IMR-90 (cell line): ENCODE data around the gene HIRA. TPM values are rescaled to one million over a fixed set of nuclear protein-coding genes. Genes with fewer than 3 reads are reported as not detected.

Experiments
- ATAC-seq: fragments of 200-7000 bp; cut with Tn5 transposase; 2 replicates; pipeline ENCODE4 v1.9.1; 2020; ENCODE audit warnings: low read depth, mild to moderate bottlenecking, moderate library complexity
- BruUV-seq: library from RNA; stranded (reverse); fragments of 400-500 nt; replicated peaks from 2 replicates; lab custom pipeline; 2021; lab: Mats Ljungman, UMichigan
- CTCF ChIA-PET: fragments of 300-600 bp; formaldehyde crosslinking; extraction: SDS; loops from one replicate; lab custom pipeline; 2021; ENCODE audit warnings: antibody characterized with exemption; lab: Yijun Ruan, JAX
- POLR2A ChIA-PET: fragments of 300-600 bp; sonication (Branson Sonifier 250); formaldehyde crosslinking; loops from one replicate; lab custom pipeline; 2022; ENCODE audit warnings: antibody characterized with exemption; ENCODE audit not compliant: unreplicated experiment; lab: Charles Lee
- DNase-seq: peaks from one replicate; pipeline ENCODE4 v3.0.0; 2013
- H2AFZ ChIP-seq: replicated peaks from 2 replicates; pipeline ENCODE3; 2013; ENCODE audit warnings: low read length, mild to moderate bottlenecking; ENCODE audit not compliant: poor library complexity
- H2AK5ac ChIP-seq: 2 replicates; pipeline ENCODE4 v1.6.1; 2013; ENCODE audit warnings: low read depth, low read length, inconsistent platforms
- H2AK9ac ChIP-seq: replicated peaks from 2 replicates; pipeline ENCODE3; 2013; ENCODE audit warnings: mild to moderate bottlenecking, low read depth, low read length, moderate library complexity; ENCODE audit not compliant: poor library complexity
- H2BK120ac ChIP-seq: 2 replicates; pipeline ENCODE4 v1.6.1; 2013; ENCODE audit warnings: low read depth, low read length, inconsistent platforms
- H2BK15ac ChIP-seq: 3 replicates; pipeline ENCODE4 v1.6.1; 2013; ENCODE audit warnings: low read depth, low read length, inconsistent platforms
- H2BK20ac ChIP-seq: 2 replicates; pipeline ENCODE4 v1.6.1; 2013; ENCODE audit warnings: low read depth, mild to moderate bottlenecking, inconsistent platforms, low read length, moderate library complexity
- H2BK5ac ChIP-seq: 2 replicates; pipeline ENCODE4 v1.6.1; 2013; ENCODE audit warnings: mild to moderate bottlenecking, low read depth, low read length, inconsistent platforms; ENCODE audit not compliant: poor library complexity, severe bottlenecking
- H3K14ac ChIP-seq: replicated peaks from 2 replicates; pipeline ENCODE4 v1.6.1; 2013; ENCODE audit warnings: low read depth, low read length, inconsistent platforms
- H3K18ac ChIP-seq: 2 replicates; pipeline ENCODE4 v1.6.1; 2013; ENCODE audit warnings: low read depth, low read length, control low read depth
- H3K23ac ChIP-seq: 2 replicates; pipeline ENCODE4 v1.6.1; 2013; ENCODE audit warnings: low read depth, low read length, inconsistent platforms
- H3K27ac ChIP-seq: 2 replicates; pipeline ENCODE4 v1.5.1; 2013; ENCODE audit warnings: mild to moderate bottlenecking, control low read depth, low read length; ENCODE audit not compliant: insufficient read depth
- H3K27me3 ChIP-seq: 2 replicates; pipeline ENCODE4 v1.6.1; 2013; ENCODE audit warnings: low read length; ENCODE audit not compliant: control insufficient read depth, insufficient read depth
- H3K36me3 ChIP-seq: 2 replicates; pipeline ENCODE4 v1.6.1; 2013; ENCODE audit warnings: low read length, mixed read lengths; ENCODE audit not compliant: control insufficient read depth, insufficient read depth
- H3K4ac ChIP-seq: 2 replicates; pipeline ENCODE4 v1.6.1; 2013; ENCODE audit warnings: low read depth, low read length, inconsistent platforms
- H3K4me1 ChIP-seq: 2 replicates; pipeline ENCODE4 v1.6.1; 2013; ENCODE audit warnings: low read length, mixed read lengths; ENCODE audit not compliant: control insufficient read depth, insufficient read depth
- H3K4me2 ChIP-seq: 2 replicates; pipeline ENCODE4 v1.6.1; 2013; ENCODE audit warnings: low read depth, mild to moderate bottlenecking, control low read depth, low read length, moderate library complexity
- H3K4me3 ChIP-seq: 2 replicates; pipeline ENCODE4 v1.5.1; 2013; ENCODE audit warnings: low read depth, mild to moderate bottlenecking, control low read depth, low read length, moderate library complexity; ENCODE audit not compliant: insufficient read depth
- H3K56ac ChIP-seq: 2 replicates; pipeline ENCODE4 v1.6.1; 2013; ENCODE audit warnings: low read length, inconsistent platforms; ENCODE audit not compliant: insufficient read depth; ENCODE audit errors: extremely low read depth
- H3K79me1 ChIP-seq, 2 experiments: 2 replicates each; pipeline ENCODE4 v1.6.1; 2013; ENCODE audit warnings: low read length in 2 of 2, inconsistent platforms in 1 of 2, low read depth in 1 of 2
- H3K9ac ChIP-seq: 2 replicates; pipeline ENCODE4 v1.6.1; 2013; ENCODE audit warnings: low read depth, low read length, control low read depth
- H3K9me1 ChIP-seq: 2 replicates; pipeline ENCODE4 v1.6.1; 2013; ENCODE audit warnings: low read length, inconsistent platforms; ENCODE audit not compliant: insufficient read depth
- H3K9me3 ChIP-seq: 2 replicates; pipeline ENCODE4 v1.6.1; 2013; ENCODE audit warnings: low read length; ENCODE audit not compliant: control insufficient read depth, insufficient read depth
- H4K20me1 ChIP-seq: 2 replicates; pipeline ENCODE4 v1.6.1; 2013; ENCODE audit warnings: low read length, inconsistent platforms; ENCODE audit not compliant: insufficient read depth
- H4K5ac ChIP-seq: 2 replicates; pipeline ENCODE4 v1.6.1; 2013; ENCODE audit warnings: mild to moderate bottlenecking, low read depth, low read length, control low read depth
- H4K8ac ChIP-seq, 2 experiments: 2 replicates each; pipeline ENCODE4 v1.6.1; 2013; ENCODE audit warnings: low read depth in 2 of 2, low read length in 2 of 2, control low read depth in 1 of 2, inconsistent platforms in 1 of 2
- H4K91ac ChIP-seq: 2 replicates; pipeline ENCODE4 v1.6.1; 2013; ENCODE audit warnings: low read depth, low read length, inconsistent platforms; ENCODE audit not compliant: insufficient read depth
- BHLHE40 ChIP-seq: fragments of 150-350 bp; IDR thresholded peaks from 2 replicates; pipeline ENCODE4 v1.6.1; 2016; ENCODE audit warnings: mild to moderate bottlenecking, low read depth, low read length
- CTCF ChIP-seq: conservative IDR thresholded peaks from 2 replicates; pipeline ENCODE4 v1.5.1; 2012; ENCODE audit warnings: mild to moderate bottlenecking, low read depth, low read length, improper control_type of control experiment
- FOS ChIP-seq: fragments of 150-350 bp; IDR thresholded peaks from 2 replicates; pipeline ENCODE4 v1.6.1; 2016; ENCODE audit warnings: low read depth, low read length
- MAZ ChIP-seq: IDR thresholded peaks from 2 replicates; pipeline ENCODE4 v1.6.1; 2012; ENCODE audit warnings: low read depth, mild to moderate bottlenecking, low read length, improper control_type of control experiment, moderate library complexity, borderline replicate concordance
- MXI1 ChIP-seq: IDR thresholded peaks from 2 replicates; pipeline ENCODE4 v1.6.1; 2012; ENCODE audit warnings: low read depth, mild to moderate bottlenecking, low read length, moderate library complexity, borderline replicate concordance
- RAD21 ChIP-seq: IDR thresholded peaks from 2 replicates; pipeline ENCODE4 v1.6.1; 2012; ENCODE audit warnings: low read length, improper control_type of control experiment
- RCOR1 ChIP-seq: IDR thresholded peaks from 2 replicates; pipeline ENCODE4 v1.6.1; 2012; ENCODE audit warnings: mild to moderate bottlenecking, low read length, improper control_type of control experiment; ENCODE audit not compliant: insufficient replicate concordance
- RFX5 ChIP-seq: IDR thresholded peaks from 2 replicates; pipeline ENCODE4 v1.8.0; 2012; ENCODE audit warnings: low read depth, mild to moderate bottlenecking, low read length, moderate library complexity
- SMC3 ChIP-seq: fragments of 150-350 bp; IDR thresholded peaks from 2 replicates; pipeline ENCODE4 v1.6.1; 2016; ENCODE audit warnings: low read depth, mild to moderate bottlenecking, antibody characterized with exemption, low read length, moderate library complexity
- WGBS, 2 experiments: methylation state at CpG; one replicate each; pipeline versions ENCODE4 v1.1.5 to v1.1.7; 2013; ENCODE audit warnings: missing lambda C conversion rate in 2 of 2; ENCODE audit not compliant: insufficient read length in 1 of 2; ENCODE audit errors: extremely low coverage in 2 of 2; 5-methylcytosine and 5-hydroxymethylcytosine counted together
- dilution Hi-C: fragments of 300-500 bp; cut with HindIII; formaldehyde crosslinking; loops from one replicate; pipeline ENCODE4 v1.14.3; 2018; ENCODE audit warnings: low sequenced_read_pairs; ENCODE audit not compliant: unreplicated experiment
- in situ Hi-C: fragments of 300-500 bp; cut with MboI; formaldehyde crosslinking; loops from 3 replicates; pipeline ENCODE4 v1.14.3; 2019; ENCODE audit warnings: low sequenced_read_pairs, inconsistent platforms, mixed read lengths
- intact Hi-C: fragments of 100-400 bp; cut with micrococcal nuclease; formaldehyde crosslinking; loops from 2 replicates; pipeline ENCODE4 v1.10.0; 2022
- polyA plus RNA-seq, 3 experiments: library from polyadenylated mRNA; depleted of rRNA; stranded (reverse); fragments of >200 nt; gene quantifications; 2 replicates each; pipeline ENCODE4 v1.2.3, GENCODE V29; 2012; ENCODE audit warnings: low replicate concordance in 1 of 3
- total RNA-seq: library from RNA; depleted of rRNA; stranded (reverse); fragments of >200 nt; gene quantifications from 2 replicates; pipeline ENCODE4 v1.2.3, GENCODE V29; 2012

HIRA gene
- total and polyA plus RNA-seq, 2 of the 4 experiments (the other 2 are of a cell fraction) = 14.5 to 24.2 TPM

DNA sequence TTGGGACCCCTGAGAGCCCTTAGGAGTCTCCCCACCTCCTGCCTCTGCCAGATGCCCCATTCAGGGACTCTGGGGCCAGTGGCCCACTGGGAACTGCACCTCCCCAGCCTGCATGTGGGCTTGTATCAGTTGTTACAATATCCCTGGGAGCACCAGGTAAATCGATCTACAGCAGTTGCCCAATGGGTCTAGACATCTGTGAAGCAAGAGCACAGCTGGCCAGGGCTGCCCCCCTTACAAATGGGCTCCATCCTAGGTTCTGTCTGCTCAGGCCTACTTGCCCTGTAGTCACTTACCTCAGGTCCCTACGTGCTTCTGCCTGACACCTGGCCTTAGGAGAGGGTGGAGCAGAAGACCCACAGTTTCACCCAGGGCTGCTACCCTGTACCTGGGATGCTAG lies 62.7 kb downstream of the HIRA start:
- Histone ChIP-seq H2BK15ac (no peak overlapping the region), H2BK5ac (no peak overlapping the region), H2AFZ (no peak overlapping the region), H4K5ac (no peak overlapping the region), H3K9me3 (no peaks in the 10 kb centered on the region), H4K91ac (no peak overlapping the region), H3K56ac (no peak overlapping the region), H3K4me3 (no peak overlapping the region), H3K4me1 (no peaks in the 10 kb centered on the region), H2AK5ac (no peak overlapping the region), H2BK20ac (no peak overlapping the region), H3K27me3 (no peaks in the 10 kb centered on the region), H3K4me2 (no peak overlapping the region), H3K9ac (no peak overlapping the region), H3K36me3 (peaks cover 37% of the 10 kb centered on the region), H3K23ac (no peak overlapping the region), H3K9me1 (no peaks in the 10 kb centered on the region), H4K20me1 (no peaks in the 10 kb centered on the region), H2AK9ac (no peak overlapping the region), H4K8ac (no peak overlapping the region), H2BK120ac (no peak overlapping the region), H3K27ac (no peak overlapping the region), H3K18ac (no peak overlapping the region), H3K79me1 (no peaks in the 10 kb centered on the region), H3K4ac (no peak overlapping the region), H3K14ac (no peak overlapping the region)
- in situ Hi-C loops (loop anchor here (25.0 kb wide), 1 partner anchor 407 kb away; no protein-coding TSS in a partner anchor), dilution Hi-C loops (no loop called here), intact Hi-C loops (no loop called here)
- ChIA-PET CTCF (no interaction called here), POLR2A (interaction anchor here (1.2 kb wide), 1 partner anchor 11 kb away, joined by 5 read pairs; no protein-coding TSS in a partner anchor)
- no peak for ATAC-seq
- DNase-seq = no peak
- TF ChIP-seq RAD21 = no peak
- TF ChIP-seq BHLHE40 = no peak
- no peak for TF ChIP-seq RCOR1
- no peak for TF ChIP-seq RFX5
- no peak for TF ChIP-seq FOS
- no peak for TF ChIP-seq MAZ
- TF ChIP-seq SMC3 = no peak
- no peak for TF ChIP-seq CTCF
- TF ChIP-seq MXI1 = no peak
- BruUV-seq = no TSS peak
- no CpG with 5 or more reads among the region's 2 CpGs for WGBS, 2 experiments
